ENCODE data around the gene SCGB1D1. TPM values are rescaled to one million over a fixed set of nuclear protein-coding genes. Genes with fewer than 3 reads are reported as not detected.

SCGB1D1 gene
- total RNA-seq, 1 donor from 2014 or later, result not detected

GRCh38 chr11:62201376-62201775 lies 11.4 kb downstream of the SCGB1D1 start:
- Mint-ChIP-seq H3K36me3 (no peaks in the 10 kb centered on the region), H3K27ac (peak overlapping the region; percentile 43), H3K4me3 (no peak overlapping the region), H3K9me3 (no peaks in the 10 kb centered on the region), H3K4me1 (no peaks in the 10 kb centered on the region), H3K27me3 (ENCODE audit: insufficient read depth, low read depth) (no peaks in the 10 kb centered on the region)
- H3K9ac ChIP-seq, result no peak overlapping the region
- H3K36me3 ChIP-seq, result no peaks in the 10 kb centered on the region
- H3F3A ChIP-seq (ENCODE audit: low read depth), result no peaks in the 10 kb centered on the region
- TF ChIP-seq EZH2 (IDR thresholded peaks at IDR 0.05) (no peak), EZH2phosphoT487 (IDR thresholded peaks at IDR 0.05) (no peak), CTCF (IDR thresholded peaks at IDR 0.05) (no peak)
- H3K79me2 ChIP-seq (ENCODE audit: low read depth), result no peaks in the 10 kb centered on the region
- H3K4me3 ChIP-seq, result no peak overlapping the region
- no peak overlapping the region for H3K27ac ChIP-seq
- no peak overlapping the region for H2AFZ ChIP-seq (replicated peaks)
- H3K27me3 ChIP-seq, result no peaks in the 10 kb centered on the region
- H3K4me1 ChIP-seq, result no peaks in the 10 kb centered on the region
- no peaks in the 10 kb centered on the region for H3K9me3 ChIP-seq (ENCODE audit: low read depth)
- no peak overlapping the region for H3K4me2 ChIP-seq
- no peaks in the 10 kb centered on the region for H4K20me1 ChIP-seq (ENCODE audit: low read depth)
- DNase-seq (ENCODE audit: low spot score), result no peak

DNA sequence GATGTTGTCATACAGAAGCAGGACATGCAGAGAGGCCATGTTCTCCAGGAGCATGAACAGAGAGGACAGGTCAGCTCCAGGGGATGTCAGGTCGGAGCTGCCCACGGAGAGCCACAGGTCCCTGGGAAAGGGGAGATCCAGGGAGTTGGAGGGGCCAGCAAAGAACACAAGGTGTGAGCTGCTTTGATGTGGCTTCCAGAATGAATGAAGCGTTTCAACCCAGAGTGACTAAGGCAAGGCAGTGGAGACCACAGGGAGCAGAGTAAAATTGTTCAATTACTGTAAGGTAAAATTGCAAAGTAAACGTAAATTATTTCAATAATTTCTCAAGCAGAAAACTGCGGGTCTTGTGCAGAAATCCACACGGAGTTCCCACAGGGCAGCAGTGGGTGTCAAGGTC lies 12.9 kb downstream of the SCGB1D1 start:
- no peaks in the 10 kb centered on the region for H3K27me3 ChIP-seq
- Mint-ChIP-seq H3K4me1 (no peaks in the 10 kb centered on the region), H3K27ac (no peak overlapping the region), H3K4me3 (no peak overlapping the region), H3K36me3 (no peaks in the 10 kb centered on the region), H3K9me3 (no peaks in the 10 kb centered on the region), H3K27me3 (ENCODE audit: insufficient read depth, low read depth) (no peaks in the 10 kb centered on the region)
- TF ChIP-seq EZH2phosphoT487 (IDR thresholded peaks at IDR 0.05), result no peak
- no peak for TF ChIP-seq EZH2 (IDR thresholded peaks at IDR 0.05)
- no peak for TF ChIP-seq CTCF (IDR thresholded peaks at IDR 0.05)
- no peaks in the 10 kb centered on the region for H3K36me3 ChIP-seq
- no peak overlapping the region for H2AFZ ChIP-seq (replicated peaks)
- H3K9me3 ChIP-seq (ENCODE audit: low read depth), result no peaks in the 10 kb centered on the region
- no peak overlapping the region for H3K27ac ChIP-seq
- H3K4me3 ChIP-seq, result no peak overlapping the region
- H3K79me2 ChIP-seq (ENCODE audit: low read depth), result no peaks in the 10 kb centered on the region
- no peak for DNase-seq (ENCODE audit: low spot score)
- no peak overlapping the region for H3K4me2 ChIP-seq
- no peak overlapping the region for H3K9ac ChIP-seq
- no peaks in the 10 kb centered on the region for H4K20me1 ChIP-seq (ENCODE audit: low read depth)
- H3K4me1 ChIP-seq, result no peaks in the 10 kb centered on the region
- H3F3A ChIP-seq (ENCODE audit: low read depth), result no peaks in the 10 kb centered on the region

GRCh38 chr11:62204430-62204829 lies 14.4 kb downstream of the SCGB1D1 start:
- Histone ChIP-seq H3K9me3 (ENCODE audit: low read depth) (no peaks in the 10 kb centered on the region), H3K9ac (no peak overlapping the region), H3K36me3 (no peaks in the 10 kb centered on the region), H3K79me2 (ENCODE audit: low read depth) (no peaks in the 10 kb centered on the region), H4K20me1 (ENCODE audit: low read depth) (no peaks in the 10 kb centered on the region), H3F3A (ENCODE audit: low read depth) (no peaks in the 10 kb centered on the region), H3K27me3 (no peaks in the 10 kb centered on the region), H3K4me1 (no peaks in the 10 kb centered on the region), H3K4me3 (no peak overlapping the region), H2AFZ (replicated peaks) (no peak overlapping the region), H3K27ac (no peak overlapping the region), H3K4me2 (no peak overlapping the region)
- H3K36me3 Mint-ChIP-seq, result no peaks in the 10 kb centered on the region
- TF ChIP-seq EZH2phosphoT487 (IDR thresholded peaks at IDR 0.05), result no peak
- no peak for TF ChIP-seq EZH2 (IDR thresholded peaks at IDR 0.05)
- TF ChIP-seq CTCF (IDR thresholded peaks at IDR 0.05), result no peak
- DNase-seq (ENCODE audit: low spot score), result no peak
- H3K27ac Mint-ChIP-seq, result no peak overlapping the region
- no peaks in the 10 kb centered on the region for H3K27me3 Mint-ChIP-seq (ENCODE audit: insufficient read depth, low read depth)
- no peaks in the 10 kb centered on the region for H3K9me3 Mint-ChIP-seq
- no peak overlapping the region for H3K4me3 Mint-ChIP-seq
- H3K4me1 Mint-ChIP-seq, result no peaks in the 10 kb centered on the region
